Prostate gland (tissue), 2 donors: ENCODE results near the gene GPR141.

Experiments
- CTCF ChIP-seq, 4 experiments: fragments of 200-600 bp in 2 of 4; fragments of 450-650 bp in 2 of 4; sonication (generic) in 2 of 4; IDR thresholded peaks; 1 replicate in 3 of 4; 2 replicates in 1 of 4; pipeline ENCODE4 v1.5.1; 2016 to 2019; ENCODE audit warnings: antibody characterized with exemption in 4 of 4, mild to moderate bottlenecking in 2 of 4, moderate library complexity in 2 of 4
- POLR2A ChIP-seq: fragments of 450-650 bp; IDR thresholded peaks from one replicate; pipeline ENCODE4 v1.6.1; 2016; ENCODE audit warnings: antibody characterized with exemption, mild to moderate bottlenecking
- POLR2AphosphoS5 ChIP-seq: sonication (generic); formaldehyde crosslinking; IDR thresholded peaks from one replicate; pipeline ENCODE4 v1.6.1; 2017; ENCODE audit warnings: antibody characterized with exemption

GRCh38 chr7:37671876-37672275 is 11.7 kb upstream of the GPR141 start:
- TF ChIP-seq POLR2AphosphoS5 (no peak), CTCF (IDR thresholded peaks at IDR 0.05) (no peak), POLR2A (no peak)
